NT2/D1 (cell line): ENCODE data around the gene IZUMO3.

Source experiments
- DNase-seq: peaks from one replicate; pipeline ENCODE4 v3.0.0-alpha.2; 2011; ENCODE audit warnings: low read depth, low spot score
- H3K27me3 ChIP-seq: 2 replicates; pipeline ENCODE4 v1.6.0; 2011; ENCODE audit warnings: mild to moderate bottlenecking; ENCODE audit not compliant: insufficient read length, insufficient read depth
- H3K36me3 ChIP-seq: 2 replicates; pipeline ENCODE4 v1.6.1; 2011; ENCODE audit warnings: mild to moderate bottlenecking, low read length, mixed read lengths; ENCODE audit not compliant: insufficient read depth, insufficient read length
- H3K4me1 ChIP-seq: 2 replicates; pipeline ENCODE4 v1.5.1; 2011; ENCODE audit not compliant: insufficient read depth, insufficient read length
- H3K4me3 ChIP-seq: 2 replicates; pipeline ENCODE4 v1.5.1; 2011; ENCODE audit warnings: low read depth; ENCODE audit not compliant: insufficient read length
- H3K9ac ChIP-seq: 2 replicates; pipeline ENCODE4 v1.6.0; 2011; ENCODE audit warnings: low read depth; ENCODE audit not compliant: insufficient read length
- H3K9me3 ChIP-seq: 2 replicates; pipeline ENCODE4 v1.5.1; 2011; ENCODE audit warnings: mild to moderate bottlenecking, low read length; ENCODE audit not compliant: insufficient read depth
- SUZ12 ChIP-seq: IDR thresholded peaks from 2 replicates; pipeline ENCODE4 v1.6.1; 2011; ENCODE audit not compliant: insufficient read length, insufficient read depth; ENCODE audit errors: extremely low read depth
- YY1 ChIP-seq: IDR thresholded peaks from 2 replicates; pipeline ENCODE4 v1.6.1; 2011; ENCODE audit not compliant: insufficient read length, insufficient read depth
- ZNF274 ChIP-seq: IDR thresholded peaks from 2 replicates; pipeline ENCODE4 v1.6.1; 2011; ENCODE audit warnings: mild to moderate bottlenecking, low read depth, low read length

The IZUMO3 gene

GRCh38 chr9:24572406-24572805, 26.7 kb upstream of the IZUMO3 start:
- Histone ChIP-seq H3K36me3 (no peaks in the 10 kb centered on the region), H3K9me3 (no peaks in the 10 kb centered on the region), H3K4me3 (no peak overlapping the region), H3K9ac (no peak overlapping the region), H3K4me1 (no peaks in the 10 kb centered on the region), H3K27me3 (no peaks in the 10 kb centered on the region)
- DNase-seq, result no peak
- TF ChIP-seq YY1, result no peak
- TF ChIP-seq ZNF274, result no peak
- no peak for TF ChIP-seq SUZ12

DNA sequence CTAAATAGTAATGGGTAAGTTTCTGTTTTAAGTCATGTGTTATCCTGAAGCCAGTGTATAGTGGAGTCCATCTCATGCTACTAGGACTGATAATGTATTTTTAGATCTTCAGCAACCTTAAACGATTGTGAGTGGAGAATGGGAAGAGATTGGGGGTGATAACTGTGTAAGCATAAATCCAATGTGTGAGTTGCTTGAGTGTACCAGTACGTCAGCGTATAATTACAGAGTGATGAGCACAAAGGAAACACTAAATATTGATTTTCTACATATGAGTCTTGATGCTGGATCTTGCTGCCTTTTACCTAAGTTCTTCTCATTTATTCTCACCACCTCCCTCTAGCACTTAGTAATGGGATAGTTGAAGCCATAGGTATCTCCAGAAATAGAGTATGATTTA, 16.3 kb upstream of the IZUMO3 start:
- H3K36me3 ChIP-seq, result no peaks in the 10 kb centered on the region
- no peaks in the 10 kb centered on the region for H3K27me3 ChIP-seq
- DNase-seq, result no peak
- TF ChIP-seq YY1 (no peak), SUZ12 (no peak), ZNF274 (no peak)
- no peak overlapping the region for H3K4me3 ChIP-seq
- no peaks in the 10 kb centered on the region for H3K9me3 ChIP-seq
- no peak overlapping the region for H3K9ac ChIP-seq
- H3K4me1 ChIP-seq, result no peaks in the 10 kb centered on the region

DNA sequence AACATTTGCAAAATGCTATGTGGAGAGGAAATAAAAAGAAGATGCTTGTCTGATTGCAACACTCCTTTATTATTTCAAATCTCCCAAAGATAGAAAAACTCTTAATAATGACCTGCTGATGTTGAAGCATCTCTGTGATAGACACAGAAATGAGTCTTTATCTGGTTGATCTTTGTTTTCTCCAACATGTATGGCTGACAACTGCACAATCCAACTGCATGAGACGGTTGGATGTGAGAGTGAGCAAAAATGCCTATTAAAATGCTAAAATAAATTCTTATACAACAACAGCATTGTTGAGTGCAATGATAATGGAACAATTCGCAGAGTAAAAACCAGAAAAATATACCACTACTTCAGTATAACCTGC, 7.5 kb upstream of the IZUMO3 start:
- H3K36me3 ChIP-seq, result no peaks in the 10 kb centered on the region
- no peak overlapping the region for H3K4me3 ChIP-seq
- H3K27me3 ChIP-seq, result no peaks in the 10 kb centered on the region

DNA sequence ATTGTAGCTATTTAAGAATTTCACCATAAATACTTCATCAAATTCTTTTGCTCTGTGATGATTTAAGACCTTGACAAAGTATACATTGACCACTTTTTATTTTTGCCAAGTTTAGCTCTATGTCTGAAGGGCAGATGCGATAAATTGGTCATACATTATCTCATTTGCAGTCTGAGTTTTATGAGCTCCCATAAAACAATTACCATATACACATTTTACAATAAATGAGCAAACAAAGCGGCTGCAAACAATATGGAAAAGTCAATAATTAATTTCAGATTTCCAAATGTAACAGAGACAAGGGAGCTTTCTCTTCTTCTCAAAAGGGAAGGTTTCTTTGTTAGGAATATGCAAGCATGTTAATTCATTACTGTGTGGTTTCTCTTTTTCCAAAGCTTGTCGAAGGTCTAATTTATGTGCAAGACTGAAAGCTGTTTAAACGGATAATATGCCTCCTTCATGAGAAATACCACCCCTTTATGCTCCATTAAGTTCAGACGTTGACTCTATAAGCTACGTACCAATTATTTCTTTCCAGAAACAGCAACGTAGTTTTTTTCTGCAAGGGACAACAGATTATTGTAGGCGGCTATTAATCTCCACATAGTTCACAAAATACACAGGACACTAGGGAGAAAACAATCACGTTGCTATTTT, 7.0 kb upstream of the IZUMO3 start:
- TF ChIP-seq YY1 (no peak), SUZ12 (no peak), ZNF274 (no peak)
- no peak for DNase-seq
- H3K4me1 ChIP-seq, result no peaks in the 10 kb centered on the region
- no peaks in the 10 kb centered on the region for H3K9me3 ChIP-seq
- H3K9ac ChIP-seq, result no peak overlapping the region
- no peaks in the 10 kb centered on the region for H3K27me3 ChIP-seq
- no peaks in the 10 kb centered on the region for H3K36me3 ChIP-seq
- no peak overlapping the region for H3K4me3 ChIP-seq

More for the DNA sequence above, 7.5 kb upstream of the IZUMO3 start:
- DNase-seq, result no peak
- Histone ChIP-seq H3K9me3 (no peaks in the 10 kb centered on the region), H3K9ac (no peak overlapping the region), H3K4me1 (no peaks in the 10 kb centered on the region)
- TF ChIP-seq SUZ12, result no peak
- no peak for TF ChIP-seq ZNF274
- no peak for TF ChIP-seq YY1

DNA sequence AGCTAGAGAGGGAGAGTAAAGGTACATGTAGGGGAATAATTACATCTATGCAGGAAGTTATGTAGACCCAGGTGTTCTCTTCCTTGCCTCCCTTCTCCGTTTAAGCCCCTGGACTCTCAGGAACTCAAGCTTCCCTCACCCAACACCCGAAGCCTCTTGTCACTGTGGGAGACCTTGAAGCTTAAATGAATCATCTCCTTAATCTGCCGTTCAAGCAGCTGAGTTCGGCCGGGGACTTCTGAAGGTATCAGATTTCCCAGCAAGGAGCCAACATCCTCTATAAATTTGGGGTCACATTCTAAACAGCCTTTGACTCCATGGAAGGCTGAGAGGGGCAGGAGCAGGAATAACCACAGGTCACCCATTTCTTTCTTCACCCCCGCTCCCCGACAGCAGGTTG, 412 bp downstream of the IZUMO3 start:
- DNase-seq, result no peak
- H3K9ac ChIP-seq, result no peak overlapping the region
- H3K36me3 ChIP-seq, result no peaks in the 10 kb centered on the region
- H3K4me1 ChIP-seq, result no peaks in the 10 kb centered on the region
- H3K9me3 ChIP-seq, result no peaks in the 10 kb centered on the region
- TF ChIP-seq YY1, result no peak
- no peak for TF ChIP-seq SUZ12
- TF ChIP-seq ZNF274, result no peak
- H3K4me3 ChIP-seq, result no peak overlapping the region
- H3K27me3 ChIP-seq, result no peaks in the 10 kb centered on the region

DNA sequence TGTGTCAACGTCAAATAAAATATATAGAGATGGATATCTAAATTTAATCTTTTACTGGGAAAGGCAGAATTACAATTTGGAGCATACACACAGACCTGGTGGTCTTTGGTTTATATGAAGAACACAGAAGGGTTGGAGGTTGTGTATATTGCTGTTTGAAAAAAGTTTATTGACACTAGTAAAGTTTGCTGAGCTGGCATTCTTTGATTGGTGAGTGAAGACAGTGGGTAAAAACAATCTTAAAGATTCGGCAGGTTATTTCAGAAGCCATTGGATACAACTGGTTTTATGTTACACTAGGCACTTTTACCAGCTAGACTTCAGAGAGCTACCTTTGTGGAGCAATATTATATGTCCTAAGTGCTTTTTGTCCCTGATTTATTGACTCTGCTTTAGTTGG, 27.2 kb downstream of the IZUMO3 start:
- no peaks in the 10 kb centered on the region for H3K36me3 ChIP-seq
- no peak overlapping the region for H3K9ac ChIP-seq
- H3K27me3 ChIP-seq, result no peaks in the 10 kb centered on the region
- DNase-seq, result no peak
- no peak for TF ChIP-seq YY1
- TF ChIP-seq SUZ12, result no peak
- no peak for TF ChIP-seq ZNF274
- H3K9me3 ChIP-seq, result no peaks in the 10 kb centered on the region
- no peak overlapping the region for H3K4me3 ChIP-seq
- no peaks in the 10 kb centered on the region for H3K4me1 ChIP-seq

DNA sequence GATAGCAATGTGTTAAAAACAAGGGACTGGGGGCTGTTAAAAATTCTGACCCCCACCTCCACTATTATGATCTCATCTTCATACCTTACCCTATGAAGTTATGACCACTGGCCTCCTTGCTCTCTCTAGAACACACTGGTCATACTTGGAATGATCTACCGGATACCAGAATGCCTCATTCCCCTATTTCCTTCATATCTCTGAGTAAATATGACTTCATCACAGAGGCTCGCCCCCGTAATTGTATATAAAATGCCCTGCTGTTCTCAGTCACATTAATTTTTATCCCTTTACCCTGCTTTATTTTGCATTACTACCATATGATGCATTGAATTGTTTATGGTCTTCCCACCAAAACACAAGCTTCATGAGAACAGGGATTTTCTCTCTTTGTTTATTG, 29.2 kb downstream of the IZUMO3 start:
- Histone ChIP-seq H3K27me3 (no peaks in the 10 kb centered on the region), H3K9ac (no peak overlapping the region), H3K4me1 (no peaks in the 10 kb centered on the region), H3K4me3 (no peak overlapping the region), H3K9me3 (peaks cover 6% of the 10 kb centered on the region), H3K36me3 (no peaks in the 10 kb centered on the region)
- TF ChIP-seq ZNF274 (no peak), SUZ12 (no peak)
- DNase-seq, result no peak

DNA sequence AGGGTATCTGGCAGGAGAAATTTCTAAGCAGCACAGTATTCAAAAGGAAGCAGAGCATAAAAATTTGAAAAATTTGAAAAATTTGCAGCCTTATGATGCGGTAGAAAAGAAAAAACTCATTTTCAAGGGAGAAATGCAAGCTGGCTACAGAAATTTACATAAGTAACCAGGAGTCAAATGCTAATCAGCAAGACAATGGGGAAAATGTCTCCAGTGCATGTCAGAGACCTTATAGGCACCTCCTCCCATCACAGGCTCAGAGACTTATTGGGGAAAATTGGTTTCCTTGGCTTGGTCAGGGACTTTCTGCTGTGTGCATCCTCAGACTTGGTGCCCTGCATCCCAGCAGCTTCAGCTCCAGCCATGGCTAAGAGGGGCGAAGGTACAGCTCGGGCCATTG, 35.8 kb downstream of the IZUMO3 start:
- Histone ChIP-seq H3K9me3 (peaks cover 30% of the 10 kb centered on the region), H3K4me1 (no peaks in the 10 kb centered on the region), H3K36me3 (no peaks in the 10 kb centered on the region), H3K9ac (no peak overlapping the region), H3K27me3 (no peaks in the 10 kb centered on the region), H3K4me3 (no peak overlapping the region)
- no peak for DNase-seq
- TF ChIP-seq ZNF274 (no peak), SUZ12 (no peak), YY1 (no peak)
